HEK293 (cell line): ENCODE measurements around the gene UBE2D2.
A peak's percentile ranks its signal among the peaks of the same experiment; 100 is the strongest.

Source experiments
- CTCF ChIA-PET: fragments of 350-600 bp; formaldehyde crosslinking; extraction: SDS; loops from one replicate; lab custom pipeline; 2021; ENCODE audit warnings: antibody characterized with exemption; lab: Yijun Ruan, JAX
- POLR2A ChIA-PET: fragments of 300-600 bp; formaldehyde crosslinking; extraction: SDS; loops from one replicate; lab custom pipeline; 2020; ENCODE audit warnings: antibody characterized with exemption, inconsistent platforms; lab: Yijun Ruan, JAX
- H3K27ac ChIP-seq: fragments of 200-500 bp; sonication (Bioruptor generic); 2 replicates; pipeline ENCODE4 v1.5.1; 2014; ENCODE audit warnings: low read depth, low read length, control low read depth, inconsistent platforms; ENCODE audit errors: extremely low read depth
- H3K36me3 ChIP-seq, 2 experiments: fragments of 200-500 bp in 1 of 2; sonication (Bioruptor generic) in 1 of 2; 1 replicate in 1 of 2; 2 replicates in 1 of 2; pipeline ENCODE4 v1.5.1; 2014 to 2017; ENCODE audit warnings: inconsistent platforms in 2 of 2, low read length in 2 of 2; ENCODE audit not compliant: control insufficient read depth in 2 of 2, insufficient read depth in 1 of 2
- H3K4me1 ChIP-seq: fragments of 200-500 bp; sonication (Bioruptor generic); 2 replicates; pipeline ENCODE4 v1.5.1; 2014; ENCODE audit warnings: mild to moderate bottlenecking, low read length, inconsistent platforms; ENCODE audit not compliant: control insufficient read depth, insufficient read depth
- H3K4me3 ChIP-seq: 2 replicates; pipeline ENCODE4 v1.5.1; 2011; ENCODE audit warnings: low read depth, mild to moderate bottlenecking, control low read depth, low read length, moderate library complexity
- H3K9me3 ChIP-seq: fragments of 200-500 bp; sonication (Bioruptor generic); 2 replicates; pipeline ENCODE4 v1.5.1; 2014; ENCODE audit warnings: low read depth, low read length, inconsistent platforms; ENCODE audit not compliant: control insufficient read depth, insufficient read depth
- FEZF1 ChIP-seq: fragments of 450-650 bp; formaldehyde crosslinking; IDR thresholded peaks from 2 replicates; pipeline ENCODE4 v1.5.1; 2016; ENCODE audit warnings: missing biosample characterization, missing genetic modification characterization
- IKZF3 ChIP-seq: fragments of 450-650 bp; IDR thresholded peaks from 2 replicates; pipeline ENCODE4 v1.5.0; 2018; ENCODE audit warnings: missing biosample characterization, mild to moderate bottlenecking, missing genetic modification characterization, moderate library complexity
- MYNN ChIP-seq: fragments of 450-650 bp; formaldehyde crosslinking; IDR thresholded peaks from 2 replicates; pipeline ENCODE4 v1.5.1; 2016; ENCODE audit warnings: missing biosample characterization, missing genetic modification characterization, borderline replicate concordance
- PRDM6 ChIP-seq: fragments of 450-650 bp; formaldehyde crosslinking; IDR thresholded peaks from 2 replicates; pipeline ENCODE4 v1.5.1; 2017; ENCODE audit warnings: missing biosample characterization, missing genetic modification characterization
- SCRT1 ChIP-seq: fragments of 450-650 bp; formaldehyde crosslinking; IDR thresholded peaks from 2 replicates; pipeline ENCODE4 v1.5.1; 2016; ENCODE audit warnings: missing biosample characterization, missing genetic modification characterization, borderline replicate concordance
- SCRT2 ChIP-seq: fragments of 450-650 bp; formaldehyde crosslinking; IDR thresholded peaks from 2 replicates; pipeline ENCODE4 v1.5.1; 2016; ENCODE audit warnings: missing biosample characterization, missing genetic modification characterization
- ZBTB1 ChIP-seq: fragments of 450-650 bp; formaldehyde crosslinking; IDR thresholded peaks from 2 replicates; pipeline ENCODE4 v1.5.1; 2016; ENCODE audit warnings: missing biosample characterization, missing genetic modification characterization
- ZBTB10 ChIP-seq: fragments of 450-650 bp; formaldehyde crosslinking; IDR thresholded peaks from 2 replicates; pipeline ENCODE4 v1.5.1; 2016; ENCODE audit warnings: missing biosample characterization, missing genetic modification characterization
- ZBTB26 ChIP-seq: fragments of 450-650 bp; formaldehyde crosslinking; optimal IDR thresholded peaks from 2 replicates; pipeline ENCODE3; 2016; ENCODE audit warnings: missing biosample characterization, mild to moderate bottlenecking, missing genetic modification characterization
- ZNF121 ChIP-seq: fragments of 450-650 bp; formaldehyde crosslinking; IDR thresholded peaks from 2 replicates; pipeline ENCODE4 v1.5.1; 2016; ENCODE audit warnings: missing biosample characterization, missing genetic modification characterization
- ZNF18 ChIP-seq: fragments of 450-650 bp; formaldehyde crosslinking; IDR thresholded peaks from 2 replicates; pipeline ENCODE4 v1.5.1; 2016; ENCODE audit warnings: missing biosample characterization, missing genetic modification characterization
- ZNF274 ChIP-seq, 2 experiments: fragments of 200-500 bp in 1 of 2; fragments of 450-650 bp in 1 of 2; sonication (Bioruptor generic) in 1 of 2; formaldehyde crosslinking in 1 of 2; IDR thresholded peaks; 2 replicates each; pipeline versions ENCODE4 v1.5.1 to v1.6.1; 2014 to 2016; ENCODE audit warnings: borderline replicate concordance in 1 of 2, inconsistent platforms in 1 of 2, low read length in 1 of 2, missing biosample characterization in 1 of 2, missing genetic modification characterization in 1 of 2
- ZNF311 ChIP-seq: fragments of 450-650 bp; formaldehyde crosslinking; IDR thresholded peaks from 2 replicates; pipeline ENCODE4 v1.5.1; 2017; ENCODE audit warnings: missing biosample characterization, missing genetic modification characterization, borderline replicate concordance
- ZNF341 ChIP-seq: fragments of 450-650 bp; formaldehyde crosslinking; IDR thresholded peaks from 2 replicates; pipeline ENCODE4; 2016; ENCODE audit warnings: low read depth, missing biosample characterization, missing genetic modification characterization
- ZNF514 ChIP-seq: fragments of 450-650 bp; formaldehyde crosslinking; IDR thresholded peaks from 2 replicates; pipeline ENCODE4 v1.5.1; 2016; ENCODE audit warnings: missing biosample characterization, missing genetic modification characterization
- ZNF544 ChIP-seq: fragments of 450-650 bp; formaldehyde crosslinking; IDR thresholded peaks from 2 replicates; pipeline ENCODE4 v1.5.0; 2017; ENCODE audit warnings: missing biosample characterization, missing genetic modification characterization
- ZNF600 ChIP-seq: fragments of 450-650 bp; formaldehyde crosslinking; IDR thresholded peaks from 2 replicates; pipeline ENCODE4 v1.5.1; 2016; ENCODE audit warnings: missing biosample characterization, missing genetic modification characterization
- ZNF610 ChIP-seq: fragments of 450-650 bp; formaldehyde crosslinking; IDR thresholded peaks from 2 replicates; pipeline ENCODE4 v1.5.1; 2016; ENCODE audit warnings: missing biosample characterization, missing genetic modification characterization, borderline replicate concordance
- ZNF660 ChIP-seq: fragments of 450-650 bp; IDR thresholded peaks from 2 replicates; pipeline ENCODE4 v1.5.1; 2018; ENCODE audit warnings: missing biosample characterization, mild to moderate bottlenecking, missing genetic modification characterization
- ZNF664 ChIP-seq: fragments of 450-650 bp; formaldehyde crosslinking; IDR thresholded peaks from 2 replicates; pipeline ENCODE4 v1.5.1; 2016; ENCODE audit warnings: missing biosample characterization, missing genetic modification characterization
- ZNF785 ChIP-seq: fragments of 450-650 bp; formaldehyde crosslinking; IDR thresholded peaks from 2 replicates; pipeline ENCODE4 v1.5.1; 2016; ENCODE audit warnings: missing biosample characterization, missing genetic modification characterization
- ZSCAN30 ChIP-seq: fragments of 450-650 bp; IDR thresholded peaks from 2 replicates; pipeline ENCODE4 v1.5.1; 2018; ENCODE audit warnings: missing biosample characterization, mild to moderate bottlenecking, missing genetic modification characterization, moderate library complexity

The UBE2D2 gene

GRCh38 chr5:139561655-139562451 lies 714 bp downstream of the UBE2D2 start (continued):
- peak; percentile 25; the same call in 1 of the 2 replicates for TF ChIP-seq ZSCAN30 (tag by site-specific recombination)
- TF ChIP-seq ZBTB26: peak; percentile 45
- no peak for TF ChIP-seq ZNF544 (tag by site-specific recombination)
- no peak for TF ChIP-seq ZNF341 (tag by site-specific recombination)
- no peak for TF ChIP-seq ZBTB1 (tag by site-specific recombination)

- H3K4me1 ChIP-seq: peaks cover 10% of the 10 kb centered on the region; the same call in 1 of the 2 replicates
- CTCF ChIA-PET: interaction anchor here (0.7 to 2.3 kb wide), 9 partner anchors 8 to 203 kb away, joined by 3 to 18 read pairs (median 3); no protein-coding TSS in a partner anchor
- no peaks in the 10 kb centered on the region for H3K9me3 ChIP-seq
- POLR2A ChIA-PET: interaction anchor here (0.6 to 1.0 kb wide), 4 partner anchors 24 to 221 kb away, joined by 3 read pairs; partner anchors contain the start of gene STING1
- no peak overlapping the region for H3K27ac ChIP-seq
- H3K36me3 ChIP-seq: peaks cover 23 to 47% of the 10 kb centered on the region in 2 experiments; a peak in 2 of 3 replicates
- TF ChIP-seq MYNN (tag by site-specific recombination) (no peak), ZNF600 (tag by site-specific recombination) (0 out of 2 replicates have a peak, but pooled peaks have one; percentile 13), ZNF18 (tag by site-specific recombination) (no peak), ZNF664 (tag by site-specific recombination) (no peak), SCRT1 (tag by site-specific recombination) (peak; percentile 60; the same call in 1 of the 2 replicates), IKZF3 (no peak), SCRT2 (tag by site-specific recombination) (peak; percentile 88), ZNF785 (tag by site-specific recombination) (no peak), FEZF1 (tag by site-specific recombination) (no peak), ZNF660 (tag by site-specific recombination) (no peak), ZNF121 (peak; percentile 74)
- H3K4me3 ChIP-seq: peak overlapping the region; percentile 95
These were observed 1.7 kb downstream of the UBE2D2 start for GRCh38 chr5:139562847-139563246.

- 0 out of 2 replicates have a peak overlapping the region, but pooled peaks have one; percentile 30 for H3K27ac ChIP-seq
- H3K9me3 ChIP-seq: no peaks in the 10 kb centered on the region
- peaks cover 37 to 59% of the 10 kb centered on the region in 2 experiments; a peak in 2 of 3 replicates for H3K36me3 ChIP-seq
- ChIA-PET CTCF (interaction anchor here (0.7 to 3.0 kb wide), 4 partner anchors 9 to 200 kb away, joined by 3 to 22 read pairs (median 4); no protein-coding TSS in a partner anchor), POLR2A (interaction anchor here (0.6 to 1.2 kb wide), 4 partner anchors 9 to 338 kb away, joined by 3 to 5 read pairs (median 4); no protein-coding TSS in a partner anchor)
- H3K4me1 ChIP-seq: peaks cover 12% of the 10 kb centered on the region
- no peak overlapping the region for H3K4me3 ChIP-seq
- TF ChIP-seq ZNF311 (no peak), ZNF610 (no peak), ZNF274 (IDR thresholded peaks at IDR 0.05; ENCODE audit: low read length) (no peak), ZNF274 (tag by site-specific recombination; IDR thresholded peaks at IDR 0.05; ENCODE audit: borderline replicate concordance) (no peak), ZBTB10 (no peak), ZNF514 (tag by site-specific recombination) (no peak), PRDM6 (tag by site-specific recombination) (no peak)
These were observed 4.5 kb downstream of the UBE2D2 start for GRCh38 chr5:139565411-139566305.
